ENCODE data around the gene WDR7.

WDR7 gene

DNA sequence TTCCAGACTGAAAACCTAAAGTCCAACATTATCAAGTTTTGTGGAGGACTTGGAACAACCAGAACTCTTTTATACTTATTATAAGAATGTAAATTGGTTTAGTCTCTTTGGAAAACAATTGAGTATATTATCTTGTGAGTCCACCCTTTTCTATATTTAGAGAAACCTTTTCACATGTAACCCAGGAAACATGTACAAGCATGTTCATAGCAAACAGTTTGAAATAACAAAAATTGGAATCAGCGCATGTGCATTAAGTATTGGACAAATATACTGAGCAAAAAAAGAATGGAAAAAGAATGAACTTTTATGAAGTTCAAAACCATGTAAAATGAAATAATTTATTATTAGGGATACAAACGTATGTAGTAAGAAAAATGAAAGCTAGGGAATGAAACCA, 246.0 kb downstream of the WDR7 start:
- no peak for DNase-seq

- no peak for DNase-seq
These were observed 248.5 kb downstream of the WDR7 start for GRCh38 chr18:56899660-56900059.

- no peak for DNase-seq
These were observed 249.3 kb downstream of the WDR7 start for GRCh38 chr18:56900195-56901094.

DNA sequence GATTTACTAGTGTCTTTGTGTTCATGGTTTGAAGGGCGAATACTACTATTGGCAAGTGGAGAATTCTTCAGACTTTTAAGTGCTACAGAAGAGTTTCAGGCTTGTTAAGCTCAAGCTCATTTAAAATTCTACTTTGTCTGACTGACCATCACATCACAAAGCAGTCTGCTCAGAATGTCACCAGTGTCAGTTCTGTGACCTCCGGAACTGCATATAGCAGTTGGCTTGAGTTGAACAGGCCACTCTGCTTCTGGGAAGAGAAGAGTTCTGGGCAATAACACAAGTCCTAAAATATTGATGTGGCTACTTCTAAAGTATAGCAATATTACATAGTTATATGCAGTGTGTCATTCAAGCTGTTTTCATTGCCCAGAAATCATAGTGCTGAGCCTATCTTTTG, 250.8 kb downstream of the WDR7 start:
- DNase-seq = no peak

DNA sequence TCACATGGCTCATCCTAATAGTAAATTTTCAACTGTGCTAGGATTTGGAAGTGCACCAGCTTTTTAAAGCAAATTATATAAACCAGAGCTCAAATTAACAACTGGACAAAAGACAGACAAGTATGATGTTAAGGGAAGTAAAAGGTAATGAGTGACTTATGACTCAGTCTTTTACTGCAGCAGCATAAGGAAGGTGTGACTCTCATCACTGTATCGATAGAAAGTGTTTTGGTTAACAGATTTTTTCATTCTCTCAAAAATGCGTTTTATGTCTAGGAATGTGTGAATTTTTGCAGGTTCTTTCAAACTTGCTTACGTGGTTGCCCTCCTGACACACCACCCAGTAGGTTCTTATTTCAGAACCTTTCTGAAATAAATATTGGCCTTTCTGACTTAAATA, 251.5 kb downstream of the WDR7 start:
- no peak for DNase-seq

DNA sequence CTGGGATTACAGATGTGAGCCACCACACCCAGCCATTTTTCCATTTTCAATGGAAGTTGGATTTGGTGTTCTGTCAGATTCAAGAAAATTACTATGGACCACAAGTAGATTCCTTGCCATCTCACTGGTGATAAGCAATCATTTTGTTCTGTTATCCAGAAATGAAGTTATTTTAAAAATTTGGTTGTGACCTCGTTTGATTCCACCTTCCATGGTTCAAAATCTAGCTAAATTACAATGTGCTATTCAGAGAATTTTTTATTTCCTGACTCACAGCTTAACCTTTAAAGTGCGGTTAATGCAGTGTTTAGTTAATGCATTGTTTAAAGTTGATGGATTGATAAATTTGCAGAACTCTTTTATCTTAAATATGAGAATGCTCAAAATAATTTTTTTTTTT, 252.5 kb downstream of the WDR7 start:
- no peak for DNase-seq

- DNase-seq = no peak
These were observed 256.6 kb downstream of the WDR7 start for GRCh38 chr18:56907771-56908170.

DNA sequence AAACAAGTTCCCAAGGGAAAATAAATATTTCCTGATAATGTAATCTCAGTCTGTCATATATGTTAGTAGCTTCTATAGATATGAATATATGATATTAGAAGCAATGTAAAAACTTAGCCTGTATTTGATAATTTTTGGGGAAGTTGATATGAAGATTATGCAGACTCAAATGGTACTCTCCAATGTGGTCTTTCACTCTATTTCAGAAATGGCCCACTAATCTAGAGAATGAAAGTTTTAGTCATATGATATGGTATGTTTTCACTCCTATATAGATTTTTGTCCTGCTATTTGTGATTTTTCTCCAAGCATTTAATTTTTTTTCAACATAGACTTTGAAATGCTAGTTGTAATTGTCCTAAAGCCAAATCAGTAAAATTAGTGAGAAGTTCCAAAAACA, 259.1 kb downstream of the WDR7 start:
- DNase-seq = no peak

GRCh38 chr18:56910967-56911366, 259.8 kb downstream of the WDR7 start:
- DNase-seq = no peak

DNA sequence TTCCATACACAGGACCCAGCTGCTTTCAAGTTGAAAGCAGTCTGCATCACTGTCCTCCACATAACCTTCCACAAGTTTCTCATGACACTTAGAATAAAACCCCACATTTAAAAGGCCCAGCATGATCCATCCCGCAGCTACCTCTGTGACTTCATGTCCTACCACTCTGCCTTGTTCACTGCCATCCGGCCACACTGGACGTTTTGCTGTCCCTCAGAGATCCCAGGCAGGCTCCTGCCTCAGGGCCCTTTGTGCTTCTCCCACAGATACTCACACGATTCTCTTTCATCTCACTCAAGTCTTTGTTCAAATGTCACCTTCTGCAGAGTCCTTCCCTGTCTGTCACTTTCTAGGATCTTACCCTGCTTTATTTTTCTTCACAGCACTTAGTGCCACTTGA, 262.8 kb downstream of the WDR7 start:
- no peak for DNase-seq

GRCh38 chr18:56919190-56919589, 268.0 kb downstream of the WDR7 start:
- no peak for DNase-seq

DNA sequence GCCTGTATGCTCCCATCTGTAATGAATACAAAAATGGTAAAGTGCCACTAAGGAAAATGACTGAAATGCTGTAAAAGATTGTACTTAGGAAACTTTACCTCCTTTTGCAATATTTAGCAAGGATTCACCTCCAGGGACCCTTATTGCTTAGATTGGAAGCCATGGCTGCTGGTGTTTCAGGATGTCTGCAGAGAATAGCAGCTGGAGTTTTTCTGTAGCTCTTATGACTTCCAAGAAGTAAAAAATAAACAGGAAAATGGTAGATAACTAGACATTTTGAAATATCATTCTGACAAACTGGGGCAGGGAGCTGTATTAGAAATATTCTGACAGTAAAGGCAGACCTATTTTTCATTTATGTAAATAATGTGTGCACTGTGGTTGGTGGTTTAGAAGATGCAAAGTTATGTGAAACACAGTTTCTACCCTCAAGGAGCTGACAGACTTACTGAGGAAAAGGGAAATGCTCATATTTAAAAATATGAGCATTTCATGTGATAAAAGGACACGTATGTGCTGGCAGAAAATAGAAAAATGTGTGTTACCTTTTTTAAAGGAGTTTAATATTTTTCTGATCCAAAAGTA, 270.8 kb downstream of the WDR7 start:
- no peak for DNase-seq

- no peak for DNase-seq
These were observed 275.6 kb downstream of the WDR7 start for GRCh38 chr18:56926734-56927133.

DNA sequence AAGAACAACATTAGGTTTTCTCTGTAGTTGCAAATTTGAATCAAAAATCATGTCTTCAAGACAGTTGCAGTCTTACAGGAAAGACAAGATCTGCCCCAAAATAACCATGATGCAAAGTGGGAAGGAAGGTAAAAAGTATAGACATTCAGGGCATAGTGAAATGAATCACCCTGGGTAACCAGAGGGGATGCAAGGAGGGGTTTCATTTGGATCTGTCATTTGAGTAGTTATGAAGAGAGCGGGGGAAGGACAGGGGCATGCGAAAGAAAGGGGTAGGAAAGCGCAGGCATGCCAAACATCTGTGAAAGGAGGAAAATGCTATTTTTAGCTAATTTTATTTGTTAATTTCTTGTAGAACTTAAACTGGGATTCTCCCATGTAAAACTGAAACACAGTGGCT, 276.6 kb downstream of the WDR7 start:
- no peak for DNase-seq

DNA sequence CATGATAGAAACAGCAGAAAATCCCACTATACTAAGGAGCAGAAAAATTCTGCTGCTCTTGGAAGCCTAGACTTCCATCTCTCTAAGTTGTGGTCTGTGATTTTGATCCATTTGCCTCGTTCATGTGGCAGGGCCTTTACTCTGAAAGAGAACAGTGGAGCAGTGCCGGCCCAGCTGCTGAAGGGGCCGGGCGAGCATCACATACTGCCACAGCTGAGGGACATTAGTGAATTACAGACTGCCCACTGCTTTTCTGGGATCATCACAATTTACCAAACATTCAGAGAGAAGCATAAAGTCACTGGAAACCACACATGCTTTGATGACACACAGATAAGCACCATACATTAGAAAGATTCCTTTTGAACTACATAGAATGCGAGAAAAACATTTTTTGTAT, 278.7 kb downstream of the WDR7 start:
- no peak for DNase-seq

GRCh38 chr18:56933472-56933871, 282.3 kb downstream of the WDR7 start:
- DNase-seq = no peak

GRCh38 chr18:56934131-56934530, 283.0 kb downstream of the WDR7 start:
- DNase-seq = no peak

DNA sequence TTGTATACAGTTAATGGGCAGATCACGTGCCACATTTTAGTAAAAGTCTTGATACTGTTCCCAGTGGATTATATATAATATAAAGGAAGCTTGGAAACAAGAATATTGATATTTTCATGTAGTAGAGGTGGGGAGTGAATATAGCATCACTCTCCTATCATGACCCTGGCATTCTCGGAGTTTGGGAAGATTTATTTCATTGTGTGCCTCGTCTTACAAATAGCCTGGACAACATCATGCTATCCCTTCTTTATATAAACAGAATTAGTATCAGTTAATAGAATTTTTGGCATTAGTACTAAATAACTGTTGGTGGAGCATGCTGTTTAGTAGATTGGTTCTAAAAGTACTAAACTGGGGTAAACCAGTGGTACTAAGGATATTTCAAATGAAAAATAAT, 283.7 kb downstream of the WDR7 start:
- DNase-seq = no peak

- DNase-seq = no peak
These were observed 284.4 kb downstream of the WDR7 start for GRCh38 chr18:56935434-56936040.

- DNase-seq = no peak
These were observed 285.3 kb downstream of the WDR7 start for GRCh38 chr18:56936457-56936856.

GRCh38 chr18:56937874-56938430, 286.8 kb downstream of the WDR7 start:
- DNase-seq = no peak

DNA sequence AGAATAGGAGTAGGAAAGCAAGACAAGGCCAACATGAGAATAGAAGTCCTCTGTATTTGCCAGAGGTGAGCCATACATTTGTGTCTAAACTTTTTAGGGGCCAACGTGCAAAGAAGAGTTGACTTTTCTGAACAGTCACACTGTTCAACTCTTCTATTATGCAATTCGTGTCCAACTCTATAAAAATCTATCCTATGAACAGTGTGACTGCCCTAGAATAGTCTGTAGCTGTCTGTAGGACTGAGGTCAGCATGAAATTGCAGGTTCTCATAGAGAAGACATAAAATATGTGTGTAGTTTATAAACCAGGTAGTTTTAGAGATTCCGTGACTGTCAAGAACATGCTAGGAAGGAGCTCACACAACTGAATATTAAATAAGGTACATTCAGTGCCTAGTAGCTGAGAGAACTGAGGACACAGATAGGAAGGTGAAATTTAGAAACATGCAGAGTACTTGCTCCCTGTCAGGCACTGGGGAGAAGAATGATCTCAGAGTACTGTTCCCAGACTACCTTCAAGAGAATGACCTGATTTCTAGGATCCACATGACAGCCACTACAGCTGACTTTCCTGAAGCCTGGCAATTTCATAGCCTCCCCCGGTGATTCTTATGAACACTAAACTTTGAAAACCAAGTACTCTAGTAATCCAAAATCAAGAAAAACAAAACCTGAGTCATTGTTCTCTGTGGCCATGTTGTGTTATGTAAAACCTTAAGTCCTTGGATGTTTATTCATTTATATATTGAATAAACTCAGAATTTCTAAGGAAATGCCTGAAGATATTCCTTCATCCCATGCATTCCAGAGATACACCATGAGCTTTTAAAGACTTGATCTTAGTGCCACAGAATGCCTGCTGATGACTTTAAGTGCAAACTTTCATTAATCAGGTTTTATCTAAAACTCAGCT, 294.3 kb downstream of the WDR7 start:
- no peak for DNase-seq

DNA sequence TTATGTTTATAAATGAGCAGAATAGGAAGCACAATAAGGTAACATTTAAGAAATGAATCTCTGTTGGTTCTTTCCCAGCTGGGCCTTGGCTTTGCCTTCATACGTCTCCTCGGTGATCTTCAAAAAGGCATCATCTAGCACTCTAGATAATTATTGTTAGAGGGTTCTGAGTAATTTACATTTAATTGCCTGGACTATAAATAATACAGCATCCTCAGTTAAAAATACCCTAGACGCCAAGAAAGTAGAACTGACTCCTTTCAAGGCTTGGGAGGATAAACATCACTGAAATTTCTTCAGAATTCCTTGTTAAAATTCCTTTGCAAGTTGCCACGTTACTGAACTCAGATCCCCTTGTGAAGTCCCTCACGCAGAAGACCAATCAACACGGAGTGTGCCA, 296.1 kb downstream of the WDR7 start:
- no peak for DNase-seq
